Renal pelvis (tissue), 12 donors: ENCODE measurements around the gene SOX12. TPM values are rescaled to one million over a fixed set of nuclear protein-coding genes. Genes with fewer than 3 reads are reported as not detected.

Experiments used
- DNase-seq: peaks from one replicate; pipeline ENCODE4 v3.0.0-alpha.2; 2013
- long read RNA-seq, 16 experiments: transcript quantifications; one replicate each; lab custom pipeline, GENCODE V29; 2026
- polyA plus RNA-seq, 3 donors: library from polyadenylated mRNA; unstranded; fragments of 120-200 nt; gene quantifications; one replicate each; pipeline ENCODE4 v1.2.1, GENCODE V29; 2013; ENCODE audit not compliant: insufficient read length in 3 of 3

The SOX12 gene
- 10 to 100 TPM; 36.4 to 45.5 (median 41.3) TPM for polyA plus RNA-seq
- long read RNA-seq, donor 1, full-length matches to known transcripts, result 101 of 101 reads
- long read RNA-seq, donor 1, partial matches to known transcripts, result 0 of 101 reads
- long read RNA-seq, donor 1, other reads (novel, unspliced or antisense), result 0 of 101 reads
- long read RNA-seq, donor 2, full-length matches to known transcripts, result 131 of 131 reads
- long read RNA-seq, donor 2, partial matches to known transcripts, result 0 of 131 reads
- long read RNA-seq, donor 2, other reads (novel, unspliced or antisense), result 0 of 131 reads
- long read RNA-seq, donor 3, full-length matches to known transcripts, result 103 of 103 reads
- long read RNA-seq, donor 3, partial matches to known transcripts, result 0 of 103 reads
- long read RNA-seq, donor 3, other reads (novel, unspliced or antisense), result 0 of 103 reads
- long read RNA-seq, donor 4, full-length matches to known transcripts, result 138 of 138 reads
- long read RNA-seq, donor 4, partial matches to known transcripts, result 0 of 138 reads
- long read RNA-seq, donor 4, other reads (novel, unspliced or antisense), result 0 of 138 reads
- long read RNA-seq, donor 5, full-length matches to known transcripts, result 49 of 49 reads
- long read RNA-seq, donor 5, partial matches to known transcripts, result 0 of 49 reads
- long read RNA-seq, donor 5, other reads (novel, unspliced or antisense), result 0 of 49 reads
- long read RNA-seq, donor 6, full-length matches to known transcripts, result 153 of 153 reads
- long read RNA-seq, donor 6, partial matches to known transcripts, result 0 of 153 reads
- long read RNA-seq, donor 6, other reads (novel, unspliced or antisense), result 0 of 153 reads
- long read RNA-seq, donor 7, full-length matches to known transcripts, result 154 of 154 reads
- long read RNA-seq, donor 7, partial matches to known transcripts, result 0 of 154 reads
- long read RNA-seq, donor 7, other reads (novel, unspliced or antisense), result 0 of 154 reads
- long read RNA-seq, donor 8, full-length matches to known transcripts, result 45 of 45 reads
- long read RNA-seq, donor 8, partial matches to known transcripts, result 0 of 45 reads
- long read RNA-seq, donor 8, other reads (novel, unspliced or antisense), result 0 of 45 reads
- long read RNA-seq, donor 9, full-length matches to known transcripts, result 132 of 132 reads
- long read RNA-seq, donor 9, partial matches to known transcripts, result 0 of 132 reads
- long read RNA-seq, donor 9, other reads (novel, unspliced or antisense), result 0 of 132 reads
- long read RNA-seq, donor 10, full-length matches to known transcripts, result 165 of 165 reads
- long read RNA-seq, donor 10, partial matches to known transcripts, result 0 of 165 reads
- long read RNA-seq, donor 10, other reads (novel, unspliced or antisense), result 0 of 165 reads
- long read RNA-seq, donor 11, full-length matches to known transcripts, result 96 of 96 reads
- long read RNA-seq, donor 11, partial matches to known transcripts, result 0 of 96 reads
- long read RNA-seq, donor 11, other reads (novel, unspliced or antisense), result 0 of 96 reads
- long read RNA-seq, donor 12, full-length matches to known transcripts, result 184 of 184 reads
- long read RNA-seq, donor 12, partial matches to known transcripts, result 0 of 184 reads
- long read RNA-seq, donor 12, other reads (novel, unspliced or antisense), result 0 of 184 reads
- long read RNA-seq, donor 13, full-length matches to known transcripts, result 108 of 108 reads
- long read RNA-seq, donor 13, partial matches to known transcripts, result 0 of 108 reads
- long read RNA-seq, donor 13, other reads (novel, unspliced or antisense), result 0 of 108 reads
- long read RNA-seq, donor 14, full-length matches to known transcripts, result 223 of 223 reads
- long read RNA-seq, donor 14, partial matches to known transcripts, result 0 of 223 reads
- long read RNA-seq, donor 14, other reads (novel, unspliced or antisense), result 0 of 223 reads
- long read RNA-seq, donor 15, full-length matches to known transcripts, result 179 of 179 reads
- long read RNA-seq, donor 15, partial matches to known transcripts, result 0 of 179 reads
- long read RNA-seq, donor 15, other reads (novel, unspliced or antisense), result 0 of 179 reads
- long read RNA-seq, donor 16, full-length matches to known transcripts, result 139 of 139 reads
- long read RNA-seq, donor 16, partial matches to known transcripts, result 0 of 139 reads
- long read RNA-seq, donor 16, other reads (novel, unspliced or antisense), result 0 of 139 reads

- DNase-seq, result peak; percentile 96
Observed at GRCh38 chr20:325045-325888, at the start of gene SOX12. TSS of gene SOX12 (plus strand) at chr20:325552. CDS start at chr20:325925, 373 bp downstream.

- no peak for DNase-seq
Observed at GRCh38 chr20:275791-276190, 49.6 kb upstream of the SOX12 start.

- DNase-seq, result no peak
Observed at GRCh38 chr20:276620-277495, 48.5 kb upstream of the SOX12 start.

GRCh38 chr20:277496-277781 lies 47.9 kb upstream of the SOX12 start:
- no peak for DNase-seq

DNA sequence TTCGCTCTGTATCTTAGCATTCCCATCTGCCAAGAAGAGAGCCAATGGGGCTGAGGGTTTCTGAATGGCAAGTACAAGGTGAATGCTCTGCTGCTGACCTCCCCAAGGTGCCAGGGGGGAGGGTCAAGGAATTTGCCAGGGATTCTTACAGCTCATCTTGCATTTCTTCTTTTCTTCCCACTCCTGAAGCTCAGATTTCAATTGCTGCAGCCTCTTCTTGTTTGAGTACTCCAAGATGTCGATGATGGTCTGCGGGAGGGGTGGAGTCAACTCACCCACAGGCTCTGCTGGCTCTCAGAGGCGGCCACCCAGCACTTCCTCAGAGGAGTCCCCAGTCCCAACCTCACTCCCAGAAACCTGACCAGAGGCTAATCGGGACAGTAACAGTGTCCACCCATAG lies 47.2 kb upstream of the SOX12 start:
- no peak for DNase-seq

- DNase-seq, result no peak
Observed at GRCh38 chr20:278607-279571, 46.5 kb upstream of the SOX12 start.

GRCh38 chr20:284172-284571 lies 41.2 kb upstream of the SOX12 start:
- DNase-seq, result no peak

GRCh38 chr20:286508-286907 lies 38.8 kb upstream of the SOX12 start:
- DNase-seq, result no peak

- DNase-seq, result no peak
Observed at GRCh38 chr20:288956-289692, 36.2 kb upstream of the SOX12 start.

- no peak for DNase-seq
Observed at GRCh38 chr20:289693-290083, 35.7 kb upstream of the SOX12 start.

DNA sequence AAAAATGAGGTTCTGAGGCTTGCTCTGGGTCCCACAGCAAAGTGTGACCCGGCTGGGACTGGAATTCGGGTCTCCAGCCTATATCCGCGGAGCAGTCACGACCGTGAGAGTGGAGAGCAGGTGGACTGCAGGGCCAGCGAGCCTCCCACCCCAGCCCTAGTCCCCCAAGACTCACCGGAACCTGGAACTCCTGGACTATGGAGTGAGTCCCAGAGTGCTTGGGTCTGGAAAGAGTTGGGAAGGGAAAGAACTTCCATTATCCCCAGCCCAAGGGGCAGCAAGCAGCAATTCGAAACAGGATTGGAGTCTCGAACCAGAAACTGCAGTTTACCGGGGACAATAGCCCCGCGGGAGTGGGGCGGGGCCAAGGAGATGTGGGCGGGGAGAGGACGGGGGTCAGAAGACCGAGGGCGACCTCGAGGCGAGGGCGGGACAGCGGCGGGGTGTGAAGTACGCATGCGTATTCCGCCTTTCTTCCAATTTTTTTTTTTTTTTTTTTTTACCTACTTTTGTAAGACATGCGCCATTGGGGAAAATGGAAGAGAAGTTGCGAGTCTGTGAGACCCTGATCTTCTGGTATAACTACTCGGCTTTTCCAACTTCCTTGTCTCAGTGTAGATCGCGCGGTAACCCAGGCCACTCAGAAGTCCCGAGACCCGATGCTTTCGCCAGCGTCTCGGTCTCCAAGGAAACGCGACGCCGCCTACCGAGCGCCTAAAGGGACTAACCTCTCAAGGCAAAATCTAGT lies 35.1 kb upstream of the SOX12 start, which contains the start of gene C20orf96:
Gene C20orf96, minus strand, starts transcription at position 667 of the 748 bp plus-strand sequence. Its CDS starts 140 bp downstream, at position 527.
- peak; percentile 93 for DNase-seq

GRCh38 chr20:294602-295001 lies 30.8 kb upstream of the SOX12 start:
- DNase-seq, result no peak

DNA sequence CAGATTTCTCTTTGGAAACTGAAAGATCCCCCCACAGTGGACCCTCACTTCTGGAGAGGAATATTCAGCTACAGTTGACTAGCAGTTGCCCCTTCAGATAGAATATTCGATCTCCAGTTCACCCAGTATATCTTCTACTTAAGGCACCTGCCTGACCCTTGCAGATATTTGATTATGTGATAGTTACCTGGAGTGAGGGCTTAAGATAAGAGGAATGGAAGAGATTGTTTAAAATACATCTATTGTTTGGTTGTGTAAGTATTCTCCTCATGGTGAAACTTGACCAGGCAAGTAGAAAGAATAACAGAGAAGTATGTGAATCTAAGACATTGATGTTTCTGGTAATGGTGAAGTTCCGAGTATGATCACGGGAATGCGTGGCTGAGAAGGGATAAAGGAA lies 29.5 kb upstream of the SOX12 start:
- no peak for DNase-seq

DNA sequence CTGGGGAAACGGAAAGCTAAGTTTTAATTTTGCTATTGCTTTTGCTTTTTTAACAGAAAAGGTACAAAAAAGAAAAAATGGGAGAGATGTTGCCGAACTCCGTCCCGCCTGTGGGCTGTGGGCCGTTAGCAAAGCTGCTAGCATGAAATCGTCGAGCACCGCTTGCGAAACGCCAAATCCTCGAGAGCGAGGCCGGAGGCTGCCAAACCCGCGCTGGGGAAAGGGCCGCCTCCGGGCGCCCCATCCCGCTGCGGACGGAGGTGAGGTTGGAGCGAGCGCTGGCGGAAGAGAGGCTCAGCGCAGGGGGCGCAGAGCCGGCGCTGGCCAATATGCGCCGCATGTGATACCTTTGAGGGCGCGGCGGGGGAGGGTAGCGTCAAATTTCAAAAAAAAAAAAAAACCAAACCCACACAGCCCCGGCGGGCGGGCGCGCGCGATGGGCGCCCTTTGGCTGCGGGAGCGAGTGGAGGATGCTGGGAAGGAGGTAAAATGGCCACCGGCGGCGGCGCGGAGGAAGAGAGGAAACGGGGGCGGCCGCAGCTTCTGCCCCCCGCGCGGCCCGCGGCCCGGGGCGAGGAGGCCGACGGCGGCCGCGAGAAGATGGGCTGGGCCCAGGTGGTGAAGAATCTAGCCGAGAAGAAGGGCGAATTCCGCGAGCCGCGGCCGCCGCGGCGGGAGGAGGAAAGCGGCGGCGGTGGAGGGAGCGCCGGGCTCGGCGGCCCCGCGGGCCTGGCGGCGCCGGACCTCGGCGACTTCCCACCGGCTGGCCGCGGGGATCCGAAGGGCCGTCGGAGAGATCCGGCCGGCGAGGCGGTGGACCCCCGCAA lies 28.0 kb upstream of the SOX12 start, which contains the start of gene ZCCHC3:
Gene ZCCHC3, plus strand, starts transcription at position 473 of the 827 bp plus-strand sequence. Its CDS starts 17 bp downstream, at position 490.
- peak; percentile 94 for DNase-seq
